ENCODE measurements around the gene ADAMTSL1.

The ADAMTSL1 gene

GRCh38 chr9:18622186-18622836 is 148.4 kb downstream of the ADAMTSL1 start:
- DNase-seq (ENCODE audit: low spot score): no peak
- no peak for TF ChIP-seq CTCF (IDR thresholded peaks at IDR 0.05; ENCODE audit: borderline replicate concordance, control extremely low read depth, extremely low read depth, insufficient read depth, missing control alignments)
- in situ Hi-C loops (cut with MboI; ENCODE audit: low sequenced_read_pairs, unreplicated experiment): no loop called here

GRCh38 chr9:18623221-18624079 is 149.5 kb downstream of the ADAMTSL1 start:
- in situ Hi-C loops (cut with MboI; ENCODE audit: low sequenced_read_pairs, unreplicated experiment): no loop called here
- no peak for TF ChIP-seq CTCF (IDR thresholded peaks at IDR 0.05; ENCODE audit: borderline replicate concordance, control extremely low read depth, extremely low read depth, insufficient read depth, missing control alignments)
- no peak for DNase-seq (ENCODE audit: low spot score)

GRCh38 chr9:18626046-18626698 is 152.2 kb downstream of the ADAMTSL1 start:
- in situ Hi-C loops (cut with MboI; ENCODE audit: low sequenced_read_pairs, unreplicated experiment): no loop called here
- DNase-seq (ENCODE audit: low spot score): no peak
- no peak for TF ChIP-seq CTCF (IDR thresholded peaks at IDR 0.05; ENCODE audit: borderline replicate concordance, control extremely low read depth, extremely low read depth, insufficient read depth, missing control alignments)

- in situ Hi-C loops (cut with MboI; ENCODE audit: low sequenced_read_pairs, unreplicated experiment): no loop called here
- TF ChIP-seq CTCF (IDR thresholded peaks at IDR 0.05; ENCODE audit: borderline replicate concordance, control extremely low read depth, extremely low read depth, insufficient read depth, missing control alignments): no peak
- no peak for DNase-seq (ENCODE audit: low spot score)
Measured at GRCh38 chr9:18629136-18629535, 155.2 kb downstream of the ADAMTSL1 start.

GRCh38 chr9:18632632-18633403 is 158.9 kb downstream of the ADAMTSL1 start:
- in situ Hi-C loops (cut with MboI; ENCODE audit: low sequenced_read_pairs, unreplicated experiment): no loop called here
- DNase-seq (ENCODE audit: low spot score): no peak
- no peak for TF ChIP-seq CTCF (IDR thresholded peaks at IDR 0.05; ENCODE audit: borderline replicate concordance, control extremely low read depth, extremely low read depth, insufficient read depth, missing control alignments)

- TF ChIP-seq CTCF (IDR thresholded peaks at IDR 0.05; ENCODE audit: borderline replicate concordance, control extremely low read depth, extremely low read depth, insufficient read depth, missing control alignments): no peak
- DNase-seq (ENCODE audit: low spot score): no peak
- in situ Hi-C loops (cut with MboI; ENCODE audit: low sequenced_read_pairs, unreplicated experiment): no loop called here
Measured at GRCh38 chr9:18636781-18637180, 162.8 kb downstream of the ADAMTSL1 start.
